ENCODE measurements around the gene PARD3. TPM values are rescaled to one million over a fixed set of nuclear protein-coding genes. Genes with fewer than 3 reads are reported as not detected.

PARD3 gene
- total and polyA plus RNA-seq, 10 of the 15 experiments (the other 5 are each of a cell fraction or from before 2014, with no cell fraction given): 2.6 to 43.1 (median 13.9) TPM

DNA sequence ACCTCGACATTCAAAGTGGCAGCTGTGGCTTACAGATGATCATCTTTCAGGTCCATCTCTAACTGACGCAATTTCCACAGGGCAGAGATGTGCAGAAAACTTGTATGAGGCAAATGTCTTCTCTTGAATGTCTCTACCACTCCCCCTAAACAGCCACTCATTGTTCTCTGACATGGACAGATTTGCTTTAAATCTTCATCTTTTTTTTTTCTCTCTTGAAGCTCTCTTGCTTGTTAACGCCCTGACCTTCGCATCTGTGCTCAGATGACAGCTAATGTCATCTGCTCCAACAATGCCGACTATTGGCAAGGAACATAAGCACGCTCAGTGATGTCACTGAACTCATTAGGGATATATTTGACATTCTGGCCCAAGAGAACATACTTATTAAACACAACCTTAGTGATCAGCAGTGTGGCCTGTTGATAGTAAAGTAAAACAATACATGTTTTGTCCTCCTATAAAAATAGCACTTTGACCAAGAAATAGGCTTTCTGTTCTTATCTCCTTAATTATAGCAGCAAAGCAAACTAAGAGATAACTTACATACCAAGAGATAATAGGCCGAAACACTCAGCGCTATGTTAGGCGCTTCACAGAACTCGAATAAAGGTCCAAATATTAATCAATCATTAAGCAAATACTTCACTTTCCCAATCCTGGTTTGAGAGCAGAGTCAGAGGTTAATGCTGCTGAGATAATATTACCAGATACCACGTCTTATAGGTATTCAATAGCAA is 583.5 kb downstream of the PARD3 start:
- Histone ChIP-seq H3K9me3 (replicated peaks; ENCODE audit: control insufficient read depth, insufficient read depth, low read length) (no peaks in the 10 kb centered on the region), H2AFZ (ENCODE audit: control insufficient read depth, low read depth, low read length) (no peak overlapping the region), H3K27me3 (replicated peaks in 1 of 2; ENCODE audit: control insufficient read depth in 2 of 2, insufficient read depth in 2 of 2, low read length in 1 of 2) (no peaks in the 10 kb centered on the region), H3K36me3 (ENCODE audit: control insufficient read depth in 2 of 2, insufficient read depth in 2 of 2, low read length in 1 of 2) (no peaks in the 10 kb centered on the region), H3K4me2 (ENCODE audit: control insufficient read depth, insufficient read depth) (no peak overlapping the region), H3K79me2 (ENCODE audit: control insufficient read depth, insufficient read depth, low read length) (no peaks in the 10 kb centered on the region), H3K4me1 (ENCODE audit: control insufficient read depth, insufficient read depth, low read length) (no peaks in the 10 kb centered on the region), H3K27ac (ENCODE audit: control insufficient read depth, insufficient read depth) (no peak overlapping the region), H4K20me1 (ENCODE audit: control insufficient read depth, insufficient read depth) (no peaks in the 10 kb centered on the region), H3K9ac (ENCODE audit: control insufficient read depth, insufficient read depth, low read length) (no peak overlapping the region), H3K4me3 (no peak overlapping the region)
- ChIA-PET RAD21 (ENCODE audit: unreplicated experiment) (no interaction called here), SMC1A (ENCODE audit: uncharacterized antibody, unreplicated experiment) (interaction anchor here (0.5 to 1.0 kb wide), 2 partner anchors 72 to 407 kb away, joined by 3 to 4 read pairs; no protein-coding TSS in a partner anchor), POLR2A (interaction anchor here (0.6 kb wide), 1 partner anchor 973 kb away, joined by 4 read pairs; no protein-coding TSS in a partner anchor), CTCF (interaction anchor here (1.4 to 1.7 kb wide), 2 partner anchors 8 to 407 kb away, joined by 4 read pairs; no protein-coding TSS in a partner anchor)
- WGBS (ENCODE audit: insufficient coverage, insufficient replicate concordance, low lambda C conversion rate, missing lambda C conversion rate): 35% methylated on average over 11 of the region's 11 CpGs
- intact Hi-C loops (cut with micrococcal nuclease; ENCODE audit: unreplicated experiment) (no loop called here), in situ Hi-C loops (cut with MboI) (no loop called here)
- DNase-seq (ENCODE audit: low read depth, low spot score) (no peak), ATAC-seq (no peak), FAIRE-seq (no peak)
- no TSS peak for BruUV-seq (replicated peaks)
- no peak for TF ChIP-seq NFYA (IDR thresholded peaks at IDR 0.05; ENCODE audit: borderline replicate concordance, low read depth, low read length)
- no peak for TF ChIP-seq ZNF384 (IDR thresholded peaks at IDR 0.05; ENCODE audit: borderline replicate concordance, low read depth, low read length)
- TF ChIP-seq RCOR1 (conservative IDR thresholded peaks at IDR 0.05; ENCODE audit: low read depth, low read length): no peak
- no peak for TF ChIP-seq ESRRA (IDR thresholded peaks at IDR 0.05; ENCODE audit: low read length)
- no peak for TF ChIP-seq E4F1 (IDR thresholded peaks at IDR 0.05; ENCODE audit: borderline replicate concordance, partially characterized antibody)
- no peak for TF ChIP-seq EP300 (IDR thresholded peaks at IDR 0.05; ENCODE audit: borderline replicate concordance in 1 of 2, control insufficient read depth in 1 of 2, low read depth in 2 of 2, low read length in 2 of 2)
- TF ChIP-seq ZZZ3 (IDR thresholded peaks at IDR 0.05; ENCODE audit: control insufficient read depth, insufficient read length, low read depth): no peak
- TF ChIP-seq, protein P1, sequence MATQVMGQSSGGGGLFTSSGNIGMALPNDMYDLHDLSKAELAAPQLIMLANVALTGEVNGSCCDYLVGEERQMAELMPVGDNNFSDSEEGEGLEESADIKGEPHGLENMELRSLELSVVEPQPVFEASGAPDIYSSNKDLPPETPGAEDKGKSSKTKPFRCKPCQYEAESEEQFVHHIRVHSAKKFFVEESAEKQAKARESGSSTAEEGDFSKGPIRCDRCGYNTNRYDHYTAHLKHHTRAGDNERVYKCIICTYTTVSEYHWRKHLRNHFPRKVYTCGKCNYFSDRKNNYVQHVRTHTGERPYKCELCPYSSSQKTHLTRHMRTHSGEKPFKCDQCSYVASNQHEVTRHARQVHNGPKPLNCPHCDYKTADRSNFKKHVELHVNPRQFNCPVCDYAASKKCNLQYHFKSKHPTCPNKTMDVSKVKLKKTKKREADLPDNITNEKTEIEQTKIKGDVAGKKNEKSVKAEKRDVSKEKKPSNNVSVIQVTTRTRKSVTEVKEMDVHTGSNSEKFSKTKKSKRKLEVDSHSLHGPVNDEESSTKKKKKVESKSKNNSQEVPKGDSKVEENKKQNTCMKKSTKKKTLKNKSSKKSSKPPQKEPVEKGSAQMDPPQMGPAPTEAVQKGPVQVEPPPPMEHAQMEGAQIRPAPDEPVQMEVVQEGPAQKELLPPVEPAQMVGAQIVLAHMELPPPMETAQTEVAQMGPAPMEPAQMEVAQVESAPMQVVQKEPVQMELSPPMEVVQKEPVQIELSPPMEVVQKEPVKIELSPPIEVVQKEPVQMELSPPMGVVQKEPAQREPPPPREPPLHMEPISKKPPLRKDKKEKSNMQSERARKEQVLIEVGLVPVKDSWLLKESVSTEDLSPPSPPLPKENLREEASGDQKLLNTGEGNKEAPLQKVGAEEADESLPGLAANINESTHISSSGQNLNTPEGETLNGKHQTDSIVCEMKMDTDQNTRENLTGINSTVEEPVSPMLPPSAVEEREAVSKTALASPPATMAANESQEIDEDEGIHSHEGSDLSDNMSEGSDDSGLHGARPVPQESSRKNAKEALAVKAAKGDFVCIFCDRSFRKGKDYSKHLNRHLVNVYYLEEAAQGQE (IDR thresholded peaks at IDR 0.05; ENCODE audit: low read depth, low read length): no peak
- TF ChIP-seq HDGF (IDR thresholded peaks at IDR 0.05): no peak

Data from GM12878 (cell line).